Measurements from ENCODE around the gene DOCK10. TPM values are rescaled to one million over a fixed set of nuclear protein-coding genes. Genes with fewer than 3 reads are reported as not detected.

DOCK10 gene
- total RNA-seq, 4 donors from 2014 or later = 11.9 to 42.0 (median 17.9) TPM

- TF ChIP-seq CTCF (IDR thresholded peaks at IDR 0.05) = no peak
Measured at GRCh38 chr2:225033440-225034318, 8.6 kb downstream of the DOCK10 start.

DNA sequence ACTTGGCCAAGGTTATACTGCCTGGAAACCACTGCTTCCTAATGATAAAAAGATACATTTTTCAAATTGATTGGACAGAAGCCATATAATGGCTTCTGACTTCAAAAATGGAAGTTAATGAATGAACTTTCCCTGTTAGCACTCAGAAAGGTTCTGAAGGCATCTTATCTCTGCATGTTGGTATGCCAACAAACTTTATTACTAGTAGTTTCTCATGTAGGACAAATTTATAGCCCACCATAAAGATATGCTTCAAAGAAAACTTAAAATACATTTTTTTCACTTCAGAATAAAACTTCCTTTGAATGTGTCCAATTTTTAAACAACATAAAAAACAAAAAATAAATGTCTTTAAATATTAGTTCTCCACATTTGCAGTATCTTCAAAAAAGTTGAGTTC lies 10.0 kb downstream of the DOCK10 start:
- no peak for TF ChIP-seq CTCF (IDR thresholded peaks at IDR 0.05)
- DNase-seq (ENCODE audit: low spot score) (no peak), ATAC-seq (ENCODE audit: low FRiP score) (no peak)

More at GRCh38 chr2:225033440-225034318, 8.6 kb downstream of the DOCK10 start:
- DNase-seq (ENCODE audit: low spot score) (no peak), ATAC-seq (ENCODE audit: low FRiP score) (no peak)

- DNase-seq (ENCODE audit: low spot score) (no peak), ATAC-seq (ENCODE audit: low FRiP score) (no peak)
- TF ChIP-seq CTCF (IDR thresholded peaks at IDR 0.05) = no peak
Measured at GRCh38 chr2:225031599-225031998, 10.7 kb downstream of the DOCK10 start.

DNA sequence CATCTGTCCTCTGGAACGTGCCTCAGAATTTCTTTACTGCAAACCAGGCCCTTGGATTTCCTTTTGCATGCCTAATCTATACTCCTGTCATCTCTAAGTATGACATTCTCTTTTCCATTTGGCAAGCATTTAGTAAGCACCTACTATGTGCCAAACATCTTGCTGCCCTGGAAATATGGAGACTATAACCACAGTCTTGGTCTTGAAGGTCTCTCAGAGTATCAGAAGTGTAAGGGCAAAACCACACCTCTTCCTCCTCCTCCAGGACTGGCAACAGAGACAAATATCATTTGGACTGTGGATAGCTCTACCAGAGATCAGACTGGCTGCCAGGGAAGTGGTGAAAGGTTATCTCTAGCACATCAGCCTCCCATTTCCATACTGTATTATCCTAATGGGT lies 11.4 kb downstream of the DOCK10 start:
- DNase-seq (ENCODE audit: low spot score) (no peak), ATAC-seq (ENCODE audit: low FRiP score) (no peak)
- TF ChIP-seq CTCF (IDR thresholded peaks at IDR 0.05) = no peak

- ATAC-seq (ENCODE audit: low FRiP score) (no peak), DNase-seq (ENCODE audit: low spot score) (no peak)
- TF ChIP-seq CTCF (IDR thresholded peaks at IDR 0.05) = no peak
Measured at GRCh38 chr2:225030203-225030602, 12.1 kb downstream of the DOCK10 start.

- DNase-seq (ENCODE audit: low spot score) = no peak
- no peak for TF ChIP-seq CTCF (IDR thresholded peaks at IDR 0.05)
- ATAC-seq (ENCODE audit: low FRiP score) = no peak
Measured at GRCh38 chr2:225028572-225028971, 13.7 kb downstream of the DOCK10 start.
